ENCODE measurements around the gene PTPRQ.
"Not testable (repeated sequence)": the region's sequence is repeated elsewhere in the genome, so short reads cannot be mapped to it uniquely, and the experiment has no call there.

Gene PTPRQ

DNA sequence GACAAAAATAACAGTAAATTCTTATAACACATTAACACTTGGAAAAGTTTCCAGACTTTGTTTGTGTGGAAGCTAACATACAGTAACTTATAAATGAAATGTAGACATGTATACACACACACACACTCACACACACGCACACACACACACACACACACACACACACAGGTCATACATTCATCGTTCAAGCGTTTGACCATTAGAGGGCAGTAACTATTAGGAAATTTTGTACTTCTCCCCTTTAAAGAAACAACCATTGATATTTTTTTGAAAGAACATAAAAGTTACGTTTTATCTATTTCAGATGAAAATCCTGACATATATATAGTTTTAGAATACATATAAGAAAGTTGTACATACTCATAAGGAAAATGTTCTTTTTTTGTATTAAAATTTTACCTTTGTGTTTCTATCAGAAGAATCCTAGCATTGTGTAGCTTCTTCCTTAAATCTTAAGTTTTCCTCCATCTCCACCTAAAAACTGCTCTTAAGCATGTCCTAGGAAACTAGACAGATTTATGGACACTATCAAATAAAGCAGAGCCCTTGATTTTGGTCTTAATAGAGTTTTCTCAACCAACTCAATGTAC is 29.0 kb downstream of the PTPRQ start:
- no peak for DNase-seq (ENCODE audit: low read depth)

DNA sequence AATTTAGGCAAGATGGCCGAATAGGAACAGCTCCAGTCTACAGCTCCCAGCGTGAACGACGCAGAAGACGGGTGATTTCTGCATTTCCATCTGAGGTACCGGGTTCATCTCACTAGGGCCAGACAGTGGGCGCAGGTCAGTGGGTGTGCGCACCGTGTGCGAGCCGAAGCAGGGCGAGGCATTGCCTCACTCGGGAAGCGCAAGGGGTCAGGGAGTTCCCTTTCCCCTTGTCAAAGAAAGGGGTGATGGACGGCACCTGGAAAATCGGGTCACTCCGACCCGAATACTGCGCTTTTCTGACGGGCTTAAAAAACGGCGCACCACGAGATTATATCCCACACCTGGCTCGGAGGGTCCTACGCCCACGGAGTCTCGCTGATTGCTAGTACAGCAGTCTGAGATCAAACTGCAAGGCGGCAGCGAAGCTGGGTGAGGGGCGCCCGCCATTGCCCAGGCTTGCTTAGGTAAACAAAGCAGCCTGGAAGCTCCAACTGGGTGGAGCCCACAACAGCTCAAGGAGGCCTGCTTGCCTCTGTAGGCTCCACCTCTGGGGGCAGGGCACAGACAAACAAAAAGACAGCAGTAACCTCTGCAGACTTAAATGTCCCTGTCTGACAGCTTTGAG is 33.6 kb downstream of the PTPRQ start:
- DNase-seq (ENCODE audit: low read depth), result not testable (repeated sequence)

DNA sequence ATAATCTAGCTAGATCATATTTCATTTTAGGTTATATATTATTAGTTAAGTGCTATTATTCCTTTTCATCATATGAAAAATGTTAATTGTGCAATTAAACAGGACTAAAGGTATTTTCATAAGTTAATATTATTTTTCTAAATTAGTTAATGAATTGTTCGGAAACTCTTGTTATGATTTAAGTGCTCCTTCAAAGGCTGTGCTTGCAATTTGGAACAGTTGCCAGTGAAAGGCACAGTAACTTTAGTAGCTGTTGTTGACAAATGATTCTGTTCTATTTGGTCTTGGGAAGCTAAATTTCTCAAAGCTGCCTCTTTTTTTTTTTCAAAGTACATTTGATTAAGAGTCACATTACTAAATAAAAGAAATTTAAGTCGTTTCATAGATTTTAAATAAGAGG is 40.7 kb downstream of the PTPRQ start:
- no peak for DNase-seq (ENCODE audit: low read depth)

DNA sequence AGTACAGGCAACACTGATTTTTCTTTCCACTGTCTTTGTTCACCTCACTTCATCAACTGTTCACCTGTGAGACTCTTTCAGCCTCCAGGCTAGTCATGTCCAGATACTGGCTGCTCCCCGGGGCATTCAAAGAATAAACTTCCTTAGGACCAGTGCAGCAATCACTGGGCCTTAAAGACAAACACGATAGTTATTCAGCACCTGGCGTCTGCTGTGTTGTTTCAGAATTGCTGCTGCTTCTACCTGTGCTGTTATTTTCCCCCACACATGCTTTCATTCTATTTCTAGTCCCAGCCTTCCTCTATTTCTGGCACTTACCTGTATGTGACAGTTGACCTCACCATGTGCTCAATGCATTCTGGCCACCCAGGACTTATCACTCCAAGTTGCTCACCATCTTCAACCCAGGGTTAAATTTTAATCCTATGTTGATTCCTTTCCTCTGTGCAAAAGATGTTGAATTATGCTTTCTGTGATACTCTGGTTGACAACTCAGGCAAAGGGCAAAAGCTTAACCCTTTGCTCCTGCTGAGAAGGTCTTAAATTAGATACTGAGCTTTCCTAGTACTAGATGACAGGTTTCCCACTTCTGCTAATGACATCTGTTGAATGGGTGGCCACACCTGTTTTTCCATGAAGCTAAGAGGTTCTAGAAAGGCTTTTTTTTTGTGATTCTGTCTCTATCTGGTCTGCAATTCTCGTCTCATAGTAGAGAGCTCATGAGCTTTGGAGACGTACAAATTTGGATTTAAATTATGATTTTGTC is 41.4 kb downstream of the PTPRQ start:
- no peak for DNase-seq (ENCODE audit: low read depth)

DNA sequence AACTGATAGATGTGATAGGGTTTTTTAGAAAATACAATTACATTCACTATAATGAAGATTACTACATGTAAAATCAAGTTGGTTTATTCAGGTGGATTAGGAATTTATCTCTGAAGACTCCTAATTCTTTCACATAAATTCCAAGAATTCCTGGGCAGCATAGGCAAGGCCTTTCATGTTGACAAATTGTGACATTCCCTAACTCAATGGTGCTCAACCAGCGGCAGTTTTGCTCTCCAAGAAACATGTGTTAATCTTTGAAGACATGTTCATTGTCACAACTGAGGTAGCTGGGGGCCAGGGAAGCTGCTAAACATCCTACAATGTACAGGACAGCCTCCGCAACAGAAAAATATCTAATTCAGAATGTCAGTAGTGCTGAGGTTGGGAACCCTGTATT is 46.3 kb downstream of the PTPRQ start:
- no peak for DNase-seq (ENCODE audit: low read depth)

DNA sequence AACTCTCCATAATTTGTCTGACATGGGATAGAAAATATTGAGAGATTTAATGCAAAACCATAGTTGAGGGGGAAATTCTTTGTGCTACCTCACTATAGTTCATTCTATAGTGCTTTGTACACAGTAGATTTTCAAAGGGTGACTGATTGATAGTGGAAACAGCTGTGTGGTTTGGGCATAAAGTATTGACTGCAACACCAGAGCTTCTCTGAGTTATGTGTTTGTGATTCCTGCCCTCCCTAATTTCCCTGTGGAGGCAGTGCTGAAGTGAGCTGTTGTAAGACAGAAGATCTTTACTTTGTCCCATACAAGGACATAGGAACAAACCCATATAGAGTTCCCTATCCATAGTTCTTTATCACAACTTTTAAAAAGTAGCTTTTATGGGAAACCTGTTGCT is 47.1 kb downstream of the PTPRQ start:
- no peak for DNase-seq (ENCODE audit: low read depth)

DNA sequence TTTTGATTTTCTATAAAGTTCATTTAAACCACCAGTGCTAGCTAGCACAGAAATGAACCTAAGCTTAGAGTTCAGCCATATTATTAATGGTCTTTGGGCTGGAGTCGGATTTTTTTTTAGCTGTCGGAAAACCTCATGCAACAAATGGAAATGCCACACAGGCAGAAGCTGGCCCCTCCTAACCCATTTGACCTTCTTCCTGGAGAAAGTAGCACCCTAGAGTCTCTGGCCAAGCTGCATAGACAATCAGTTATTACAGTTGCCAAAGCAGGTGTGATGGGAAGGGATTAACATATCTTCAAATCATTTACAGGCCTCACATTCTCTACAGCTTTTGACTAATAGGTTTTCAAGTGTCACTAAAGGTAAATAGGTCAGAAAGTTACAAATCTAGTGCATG is 49.4 kb downstream of the PTPRQ start:
- DNase-seq (ENCODE audit: low read depth), result no peak

DNA sequence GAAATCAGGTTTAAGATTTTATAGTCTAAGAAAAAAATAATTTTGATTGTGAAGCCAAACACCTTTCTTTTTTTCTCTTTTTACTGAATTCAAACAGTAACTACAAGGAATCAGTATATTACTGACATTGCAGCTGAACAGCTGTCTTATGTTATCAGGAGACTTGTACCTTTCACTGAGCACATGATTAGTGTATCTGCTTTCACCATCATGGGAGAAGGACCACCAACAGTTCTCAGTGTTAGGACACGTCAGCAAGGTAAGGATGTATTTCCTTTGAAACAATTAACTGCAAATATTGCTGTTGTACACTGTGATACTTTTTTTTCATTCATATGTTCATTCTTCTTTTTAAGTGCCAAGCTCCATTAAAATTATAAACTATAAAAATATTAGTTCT is 50.8 kb downstream of the PTPRQ start:
- no peak for DNase-seq (ENCODE audit: low read depth)

DNA sequence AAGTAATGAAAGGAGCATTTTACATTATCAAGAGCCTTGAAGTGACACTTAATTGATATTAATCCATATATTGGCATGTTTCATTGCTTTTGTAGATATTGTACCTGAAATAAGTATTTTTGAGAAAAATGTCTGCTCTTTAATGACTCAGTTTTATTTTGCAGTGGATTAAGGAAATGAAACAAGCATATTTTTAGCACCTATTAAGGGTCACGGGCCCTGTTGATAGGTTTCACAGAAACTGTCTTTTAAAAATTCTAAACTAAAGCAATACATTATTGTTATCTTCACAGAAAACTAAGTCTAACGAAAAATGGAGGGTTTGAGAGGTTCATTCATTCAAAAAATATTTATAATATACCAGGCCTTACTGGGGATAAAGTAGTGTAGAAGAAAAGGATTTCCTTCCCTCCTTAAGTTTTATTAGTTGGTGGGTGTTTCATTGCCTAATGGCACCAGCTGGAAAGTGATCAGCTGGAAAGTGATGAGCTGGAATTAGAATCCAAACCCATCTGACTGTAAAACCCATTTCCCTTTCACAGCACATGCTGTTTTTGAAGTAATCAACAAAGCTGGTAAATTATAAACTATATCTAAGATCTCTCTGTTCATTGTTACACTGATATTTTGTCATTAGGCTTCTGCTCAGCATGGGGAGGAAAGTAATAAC is 54.2 kb downstream of the PTPRQ start:
- no peak for DNase-seq (ENCODE audit: low read depth)

DNA sequence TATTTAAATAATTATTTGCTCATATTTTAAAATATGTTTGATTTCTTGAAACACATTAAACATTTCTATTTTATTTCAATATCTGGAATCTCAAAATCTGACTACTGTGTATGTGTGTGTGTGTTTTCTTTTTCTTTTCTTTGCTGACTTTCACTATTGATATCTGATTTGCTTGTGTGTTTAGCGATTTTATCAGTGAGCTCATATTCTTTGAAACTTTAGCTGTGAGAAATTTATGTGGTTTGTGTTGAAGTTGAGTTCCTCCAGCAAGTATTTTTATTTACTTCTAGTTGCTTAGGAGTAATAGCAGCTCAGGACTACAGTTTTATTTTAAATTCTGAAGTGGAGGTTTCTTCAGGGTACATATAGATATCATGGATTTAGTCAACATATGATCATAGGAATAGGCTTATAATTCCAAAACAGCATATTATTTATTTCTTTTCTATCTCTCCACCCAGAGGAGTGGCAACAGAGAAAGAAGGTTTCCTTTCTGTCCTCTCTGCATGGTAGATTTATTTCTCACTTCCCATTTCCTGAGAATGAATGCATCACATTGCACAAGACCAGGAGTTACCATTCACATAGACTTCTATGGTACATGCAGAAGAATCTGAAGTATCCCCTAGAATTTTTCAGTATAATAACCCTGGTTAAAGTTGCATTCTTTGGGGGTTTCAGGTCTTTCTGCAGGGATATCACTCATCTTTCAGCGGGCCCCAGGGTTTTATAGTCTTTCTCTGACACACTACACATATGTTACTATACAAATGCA is 60.5 kb downstream of the PTPRQ start:
- no peak for DNase-seq (ENCODE audit: low read depth)

DNA sequence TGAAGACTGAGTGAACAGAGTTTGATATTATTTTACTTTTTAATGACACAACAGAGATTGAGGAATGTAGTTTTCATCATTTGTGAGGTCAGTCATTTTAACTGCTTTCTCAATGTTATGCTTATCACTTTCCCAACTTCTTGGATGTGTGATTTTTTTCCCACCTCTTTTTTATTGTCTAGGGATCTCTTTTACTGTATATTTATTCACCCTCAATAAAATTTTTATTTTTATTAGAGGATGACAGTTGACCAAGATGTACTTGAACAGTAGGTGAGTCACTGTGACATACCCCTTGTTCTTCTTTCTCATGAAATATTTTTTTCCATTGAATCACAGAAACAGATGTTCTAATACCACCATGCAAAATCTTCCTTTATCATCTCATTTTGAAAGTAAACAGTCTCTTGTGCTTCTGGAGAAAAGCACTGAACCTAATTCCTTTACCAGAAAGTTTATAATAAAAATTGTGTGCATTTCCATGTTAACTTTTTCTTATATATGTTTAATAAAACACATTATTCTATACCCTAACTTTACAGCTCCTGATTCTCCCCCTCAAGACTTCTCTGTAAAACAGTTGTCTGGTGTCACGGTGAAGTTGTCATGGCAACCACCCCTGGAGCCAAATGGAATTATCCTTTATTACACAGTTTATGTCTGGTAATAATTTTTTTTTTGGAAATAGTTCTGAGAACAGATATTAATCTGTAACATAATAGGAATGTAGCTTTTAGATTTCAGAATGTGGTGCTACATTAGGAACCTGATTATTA is 65.9 kb downstream of the PTPRQ start:
- DNase-seq (ENCODE audit: low read depth), result no peak

DNA sequence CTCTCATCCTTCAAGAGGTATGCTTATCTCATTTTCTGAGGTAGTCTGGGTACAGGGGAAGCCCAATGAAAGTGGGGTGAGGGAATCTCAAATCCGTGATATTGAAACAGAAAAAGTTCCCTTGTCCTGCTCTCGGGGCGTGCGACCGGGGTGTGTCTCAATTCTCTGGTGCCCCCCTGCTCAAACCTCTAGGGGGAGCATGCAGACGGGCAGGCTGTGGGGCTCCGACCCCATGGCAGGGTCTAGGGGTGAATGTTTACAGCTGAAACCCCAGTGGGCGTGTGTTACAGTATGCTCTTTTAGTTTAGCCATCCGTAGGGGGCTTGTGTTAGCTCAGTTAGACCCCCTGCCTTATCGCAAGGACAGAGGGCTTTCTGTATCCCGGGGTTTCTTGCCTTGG is 68.7 kb downstream of the PTPRQ start:
- no peak for DNase-seq (ENCODE audit: low read depth)

DNA sequence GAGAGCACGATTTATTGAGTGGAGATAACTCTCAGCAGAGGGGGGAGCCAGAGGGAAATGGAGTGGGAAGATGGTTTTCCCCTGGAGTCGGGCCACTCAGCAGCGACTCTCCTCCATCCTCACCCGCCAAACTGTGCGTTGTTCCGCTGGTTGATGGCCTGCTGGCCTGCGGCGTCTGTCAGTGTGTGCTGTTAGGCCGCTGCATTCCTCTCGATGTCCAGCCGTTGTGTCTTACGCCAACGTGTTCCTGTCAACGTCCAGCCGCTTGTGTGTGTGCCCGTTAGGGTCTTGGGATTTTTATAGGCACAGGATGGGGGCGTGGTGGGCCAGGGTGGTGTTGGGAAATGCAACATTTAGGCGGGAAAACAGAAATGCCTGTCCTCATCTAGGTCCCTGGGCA is 69.2 kb downstream of the PTPRQ start:
- DNase-seq (ENCODE audit: low read depth), result no peak

DNA sequence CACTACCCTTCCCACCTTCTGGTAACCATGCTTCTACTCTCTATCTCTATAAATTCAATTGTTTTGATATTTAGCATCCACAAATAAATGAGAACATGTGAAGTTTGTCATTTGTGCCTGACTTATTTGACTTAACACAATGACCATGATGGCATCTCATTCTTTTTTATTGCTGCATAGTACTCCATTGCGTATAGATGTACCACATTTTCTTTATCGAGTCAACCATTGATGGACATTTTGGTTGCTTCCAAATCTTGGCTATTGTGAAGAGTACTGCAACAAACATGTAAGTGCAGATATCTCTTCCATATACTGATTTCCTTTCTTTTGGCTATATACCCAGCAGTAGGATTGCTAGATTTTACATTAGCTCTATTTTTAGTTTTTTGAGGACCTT is 73.6 kb downstream of the PTPRQ start:
- no peak for DNase-seq (ENCODE audit: low read depth)

DNA sequence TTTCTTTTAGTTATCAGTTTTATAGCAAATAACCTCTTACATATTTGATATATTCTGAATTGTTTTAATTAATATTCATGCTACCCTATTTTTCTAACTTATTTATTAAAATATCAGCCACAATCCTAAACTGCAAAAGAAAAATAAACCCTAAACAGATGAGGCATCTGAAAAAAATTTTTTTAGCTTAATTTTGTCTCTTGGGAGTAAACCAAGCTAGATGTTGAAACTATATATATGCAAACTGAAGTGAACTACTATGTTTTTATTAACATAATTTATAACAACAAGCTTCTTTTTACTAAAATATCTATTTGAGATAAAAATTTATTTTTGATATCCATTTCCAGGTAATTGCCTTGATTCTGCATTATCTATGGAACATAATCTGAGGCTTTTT is 87.6 kb downstream of the PTPRQ start:
- DNase-seq (ENCODE audit: low read depth), result no peak

DNA sequence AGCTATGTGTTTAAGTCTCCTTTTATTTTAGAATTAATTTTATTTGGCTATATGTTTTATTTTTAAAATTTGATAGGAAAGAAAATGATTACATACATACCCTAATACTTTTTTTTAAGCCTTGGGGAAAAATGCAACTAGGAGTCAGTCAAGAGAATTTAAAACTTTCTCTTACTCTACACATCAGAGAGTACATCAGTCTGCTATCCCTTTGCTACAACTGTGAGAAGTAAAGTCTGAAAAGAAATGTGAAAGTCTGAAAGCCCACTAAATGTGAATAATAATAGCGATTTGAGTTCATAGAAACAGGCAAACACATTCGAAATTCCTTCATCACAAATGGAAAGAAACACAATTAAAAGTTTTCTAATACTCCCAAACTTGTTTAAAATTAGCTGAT is 95.0 kb downstream of the PTPRQ start:
- DNase-seq (ENCODE audit: low read depth), result no peak

DNA sequence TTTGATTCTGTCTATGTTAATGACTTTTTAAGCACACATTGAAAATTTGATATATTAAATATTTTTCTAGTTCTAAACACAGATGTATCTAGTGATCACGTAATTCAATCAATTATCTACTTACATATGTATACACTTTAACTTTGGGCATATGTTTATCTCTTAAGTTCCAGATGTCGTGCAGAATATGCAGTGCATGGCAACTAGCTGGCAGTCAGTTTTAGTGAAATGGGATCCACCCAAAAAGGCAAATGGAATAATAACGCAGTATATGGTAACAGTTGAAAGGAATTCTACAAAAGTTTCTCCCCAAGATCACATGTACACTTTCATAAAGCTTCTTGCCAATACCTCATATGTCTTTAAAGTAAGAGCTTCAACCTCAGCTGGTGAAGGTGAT is 105.3 kb downstream of the PTPRQ start:
- no peak for DNase-seq (ENCODE audit: low read depth)

DNA sequence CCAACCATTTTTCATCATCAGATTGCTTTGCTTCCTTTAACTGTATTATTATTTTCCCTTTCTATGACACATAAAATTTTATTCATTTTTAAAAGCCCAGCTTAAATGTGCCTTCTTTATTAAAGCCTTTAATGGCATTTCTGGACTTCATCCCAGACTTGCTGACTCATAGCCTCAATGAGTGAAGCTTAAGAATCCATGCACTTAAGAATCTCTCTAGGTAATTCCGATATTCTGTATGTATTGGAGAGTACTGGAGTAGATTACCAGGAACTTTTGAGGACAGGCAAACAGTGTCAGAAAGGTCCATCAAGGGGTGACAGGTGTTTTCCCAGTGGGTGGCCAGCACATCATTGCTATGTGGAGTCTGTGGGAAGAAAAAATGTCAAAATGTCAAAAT is 107.9 kb downstream of the PTPRQ start:
- no peak for DNase-seq (ENCODE audit: low read depth)

DNA sequence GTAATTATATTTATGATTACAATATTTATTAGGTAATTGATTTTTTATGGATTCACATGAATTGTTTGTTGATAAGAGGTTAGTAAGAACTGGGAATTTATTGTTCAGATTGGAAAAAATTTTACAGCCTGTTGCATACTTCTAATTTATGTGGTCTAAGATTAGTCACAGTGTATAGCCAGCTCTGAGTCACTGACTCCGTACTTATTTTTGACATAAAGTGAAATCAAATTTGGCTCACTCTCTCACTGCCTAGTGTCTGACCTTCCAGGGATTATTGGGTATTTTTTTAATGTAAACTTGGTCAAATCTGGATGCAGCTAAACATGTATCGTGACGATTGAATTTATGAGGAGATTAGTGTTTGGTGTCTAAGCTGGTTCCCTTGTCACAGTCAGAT is 109.3 kb downstream of the PTPRQ start:
- no peak for DNase-seq (ENCODE audit: low read depth)

DNA sequence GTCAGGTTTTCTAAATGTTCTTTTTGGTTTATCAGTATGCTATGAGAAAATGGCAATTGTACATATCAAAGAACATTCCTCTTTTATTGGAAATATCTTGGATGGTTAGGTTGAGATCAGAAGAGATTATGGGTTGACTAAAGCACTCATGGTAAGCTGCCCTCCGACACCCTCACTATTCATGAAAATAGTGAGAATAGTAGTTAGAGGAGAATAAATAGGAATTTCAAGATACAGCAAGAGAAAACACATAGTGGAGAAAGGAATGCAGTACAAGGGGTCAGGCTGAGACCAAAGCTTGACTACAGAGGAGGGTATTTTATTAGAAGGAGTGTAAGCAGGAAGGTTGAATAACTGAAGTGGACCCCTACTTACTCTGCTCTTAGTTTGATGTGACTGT is 112.5 kb downstream of the PTPRQ start:
- DNase-seq (ENCODE audit: low read depth), result no peak

DNA sequence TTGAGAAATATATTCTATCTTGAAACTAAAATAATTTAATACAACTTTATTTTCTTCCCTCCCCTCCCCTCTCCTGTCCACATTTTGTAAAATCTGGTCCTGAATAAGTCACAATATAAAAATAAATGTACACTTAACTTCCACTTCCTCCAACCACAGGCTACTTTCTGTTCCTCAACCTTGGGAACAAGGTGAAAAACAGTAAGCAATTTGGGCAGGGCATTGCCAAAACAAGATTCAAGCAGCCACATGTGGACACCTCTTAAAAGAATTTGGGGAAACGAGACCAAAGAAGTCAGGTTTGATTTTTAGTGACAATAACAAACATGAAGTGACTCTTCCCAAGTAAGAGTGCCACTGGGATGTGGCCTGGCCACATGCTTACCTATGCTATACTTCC is 115.7 kb downstream of the PTPRQ start:
- no peak for DNase-seq (ENCODE audit: low read depth)

DNA sequence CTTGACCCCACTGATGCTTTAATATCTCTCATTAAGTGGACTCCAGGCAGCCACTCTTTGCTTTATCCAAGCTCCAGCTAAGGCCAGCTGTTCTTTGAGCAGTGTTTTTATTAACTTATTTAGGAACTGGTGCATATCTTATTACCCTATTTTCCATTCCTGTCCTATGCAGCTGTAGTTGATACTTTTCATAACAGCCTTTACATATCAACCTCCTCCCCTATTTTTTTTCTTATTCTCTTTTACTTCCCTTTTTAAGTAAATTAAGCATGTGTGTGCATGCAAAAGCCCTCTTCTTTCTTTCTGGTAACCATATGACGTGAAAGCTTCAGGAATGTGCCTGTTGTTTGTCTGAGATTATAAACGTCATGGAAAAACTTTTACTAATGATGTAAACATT is 121.2 kb downstream of the PTPRQ start:
- DNase-seq (ENCODE audit: low read depth), result no peak
